ENCODE measurements around the gene MYL9. TPM values are rescaled to one million over a fixed set of nuclear protein-coding genes. Genes with fewer than 3 reads are reported as not detected.

MYL9 gene
- polyA plus RNA-seq, 1 donor from 2014 or later: not detected

GRCh38 chr20:36528176-36528874, 13.0 kb upstream of the MYL9 start:
- Histone ChIP-seq H3K9ac (ENCODE audit: low read length) (no peak overlapping the region), H3F3A (ENCODE audit: insufficient read depth, low read length, poor library complexity, severe bottlenecking) (no peaks in the 10 kb centered on the region), H4K20me1 (ENCODE audit: insufficient read depth) (no peaks in the 10 kb centered on the region), H2AFZ (ENCODE audit: low read depth, low read length) (no peak overlapping the region), H3K9me2 (ENCODE audit: insufficient read depth, low read length) (no peaks in the 10 kb centered on the region), H3K4me3 (ENCODE audit: low read length) (no peak overlapping the region), H3K9me3 (ENCODE audit: low read length) (no peaks in the 10 kb centered on the region), H3K4me2 (ENCODE audit: low read length) (no peak overlapping the region), H3K36me3 (ENCODE audit: insufficient read depth, low read length) (no peaks in the 10 kb centered on the region), H3K79me2 (replicated peaks; ENCODE audit: insufficient read depth, low read length) (peaks cover 2% of the 10 kb centered on the region), H3K27ac (ENCODE audit: low read length) (no peak overlapping the region), H3K27me3 (ENCODE audit: insufficient read depth, low read depth, low read length) (no peaks in the 10 kb centered on the region)
- TF ChIP-seq EZH2 (IDR thresholded peaks at IDR 0.05; ENCODE audit: borderline replicate concordance, insufficient read depth, low read length, poor library complexity, severe bottlenecking) (no peak), MXI1 (conservative IDR thresholded peaks at IDR 0.05; ENCODE audit: poor library complexity, severe bottlenecking) (no peak), TAF1 (IDR thresholded peaks at IDR 0.05; ENCODE audit: low read depth) (no peak), POLR2AphosphoS5 (IDR thresholded peaks at IDR 0.05) (no peak), REST (IDR thresholded peaks at IDR 0.05; ENCODE audit: borderline replicate concordance) (no peak), EP300 (conservative IDR thresholded peaks at IDR 0.05; ENCODE audit: poor library complexity, severe bottlenecking) (no peak), SMC3 (conservative IDR thresholded peaks at IDR 0.05; ENCODE audit: poor library complexity) (no peak), RAD21 (conservative IDR thresholded peaks at IDR 0.05) (no peak), CTCF (IDR thresholded peaks at IDR 0.05; ENCODE audit: poor library complexity, severe bottlenecking) (no peak)

- Histone ChIP-seq H3K79me2 (replicated peaks; ENCODE audit: insufficient read depth, low read length) (no peaks in the 10 kb centered on the region), H3K9ac (ENCODE audit: low read length) (no peak overlapping the region), H3K27me3 (ENCODE audit: insufficient read depth, low read depth, low read length) (no peaks in the 10 kb centered on the region), H4K20me1 (ENCODE audit: insufficient read depth) (no peaks in the 10 kb centered on the region), H2AFZ (ENCODE audit: low read depth, low read length) (no peak overlapping the region), H3K36me3 (ENCODE audit: insufficient read depth, low read length) (no peaks in the 10 kb centered on the region), H3K4me3 (ENCODE audit: low read length) (no peak overlapping the region), H3K9me3 (ENCODE audit: low read length) (no peaks in the 10 kb centered on the region), H3F3A (ENCODE audit: insufficient read depth, low read length, poor library complexity, severe bottlenecking) (no peaks in the 10 kb centered on the region), H3K4me2 (ENCODE audit: low read length) (no peak overlapping the region), H3K27ac (ENCODE audit: low read length) (no peak overlapping the region), H3K9me2 (ENCODE audit: insufficient read depth, low read length) (no peaks in the 10 kb centered on the region)
- TF ChIP-seq RAD21 (conservative IDR thresholded peaks at IDR 0.05): no peak
- no peak for TF ChIP-seq POLR2AphosphoS5 (IDR thresholded peaks at IDR 0.05)
- TF ChIP-seq REST (IDR thresholded peaks at IDR 0.05; ENCODE audit: borderline replicate concordance): no peak
- TF ChIP-seq SMC3 (conservative IDR thresholded peaks at IDR 0.05; ENCODE audit: poor library complexity): no peak
- TF ChIP-seq MXI1 (conservative IDR thresholded peaks at IDR 0.05; ENCODE audit: poor library complexity, severe bottlenecking): no peak
- no peak for TF ChIP-seq EP300 (conservative IDR thresholded peaks at IDR 0.05; ENCODE audit: poor library complexity, severe bottlenecking)
- no peak for TF ChIP-seq EZH2 (IDR thresholded peaks at IDR 0.05; ENCODE audit: borderline replicate concordance, insufficient read depth, low read length, poor library complexity, severe bottlenecking)
- no peak for TF ChIP-seq TAF1 (IDR thresholded peaks at IDR 0.05; ENCODE audit: low read depth)
- TF ChIP-seq CTCF (IDR thresholded peaks at IDR 0.05; ENCODE audit: poor library complexity, severe bottlenecking): no peak
These were observed 12.4 kb upstream of the MYL9 start for GRCh38 chr20:36528875-36529417.
